Mucosa of gallbladder (tissue), 1 donor: ENCODE results near the gene FAM89B. TPM values are rescaled to one million over a fixed set of nuclear protein-coding genes. Genes with fewer than 3 reads are reported as not detected.
"Not testable (repeated sequence)": the region's sequence is repeated elsewhere in the genome, so short reads cannot be mapped to it uniquely, and the experiment has no call there.

Experiments
- DNase-seq: peaks from one replicate; pipeline ENCODE4 v3.0.0-alpha.2; 2020; ENCODE audit warnings: low spot score
- total RNA-seq: library from RNA; stranded (reverse); gene quantifications from one replicate; pipeline ENCODE4 v1.2.1, GENCODE V29; 2021
- donor health status: DM: no; HTN: no; CAD: no.

FAM89B gene
- total RNA-seq = 68.2 TPM

DNA sequence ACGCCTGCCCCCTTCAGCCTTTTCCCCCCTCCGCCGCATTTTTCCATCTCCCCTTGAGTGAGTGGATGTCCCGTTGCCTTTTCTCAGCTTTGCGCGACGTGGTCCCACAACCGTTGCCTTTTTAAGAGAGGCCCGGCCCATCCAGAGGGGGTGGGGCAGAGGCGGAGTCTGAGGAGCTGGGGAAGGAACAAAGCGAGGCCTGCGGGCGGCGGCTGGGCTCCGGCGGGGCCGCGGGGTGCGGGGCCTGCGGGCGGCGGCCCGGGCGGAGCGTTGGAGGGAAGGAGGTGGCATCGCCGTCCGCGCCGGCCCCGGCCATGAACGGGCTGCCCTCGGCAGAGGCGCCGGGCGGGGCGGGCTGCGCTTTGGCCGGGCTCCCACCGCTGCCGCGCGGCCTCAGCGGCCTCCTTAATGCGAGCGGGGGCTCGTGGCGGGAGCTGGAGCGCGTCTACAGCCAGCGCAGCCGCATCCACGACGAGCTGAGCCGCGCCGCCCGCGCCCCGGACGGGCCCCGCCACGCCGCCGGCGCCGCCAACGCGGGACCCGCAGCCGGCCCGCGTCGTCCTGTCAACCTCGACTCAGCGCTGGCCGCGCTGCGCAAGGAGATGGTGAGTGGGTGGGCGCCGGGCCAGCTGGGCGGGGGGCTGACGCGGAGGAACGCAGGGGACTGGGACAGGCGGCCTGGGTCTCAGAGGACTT, at the start of gene FAM89B:
FAM89B (plus strand) TSS at position 183 of the 696 bp plus-strand sequence; CDS start at position 315, 132 bp downstream.
- peak; percentile 91 for DNase-seq

DNA sequence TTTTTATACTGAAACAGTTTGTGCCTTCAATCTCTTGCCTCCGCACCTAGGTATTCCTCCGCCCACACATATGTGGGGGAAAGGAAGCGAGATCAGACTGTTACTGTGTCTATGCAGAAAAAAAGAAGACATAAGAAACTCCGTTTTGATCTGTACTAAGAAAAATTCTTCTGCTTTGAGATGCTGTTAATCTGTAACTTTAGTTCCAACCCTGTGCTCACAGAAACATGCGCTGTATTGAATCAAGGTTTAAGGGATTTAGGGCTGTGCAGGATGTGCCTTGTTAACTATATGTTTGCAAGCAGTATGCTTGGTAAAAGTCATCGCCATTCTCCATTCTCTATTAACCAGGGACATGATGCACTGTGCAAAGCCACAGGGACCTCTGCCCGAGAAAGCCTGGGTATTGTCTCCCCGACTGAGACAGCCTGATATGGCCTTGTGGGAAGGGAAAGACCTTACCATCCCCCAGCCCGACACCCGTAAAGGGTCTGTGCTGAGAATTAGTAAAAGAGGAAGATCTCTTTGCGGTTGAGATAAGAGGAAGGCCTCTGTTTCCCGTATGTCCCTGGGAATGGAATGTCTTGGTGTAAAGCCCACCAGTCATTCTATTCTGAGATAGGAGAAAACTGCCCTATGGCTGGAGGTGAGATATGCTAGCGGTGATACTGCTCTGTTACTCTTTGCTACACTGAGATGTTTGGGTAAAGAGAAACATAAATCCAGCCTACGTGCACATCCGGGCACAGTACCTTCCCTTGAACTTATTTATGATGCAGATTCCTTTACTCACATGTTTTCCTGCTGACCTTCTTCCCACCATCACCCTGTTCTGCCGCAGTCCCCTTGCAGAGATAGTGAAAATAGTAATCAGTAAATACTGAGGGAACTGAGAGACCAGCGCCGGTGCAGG, 49.4 kb upstream of the FAM89B start:
- not testable (repeated sequence) for DNase-seq

DNA sequence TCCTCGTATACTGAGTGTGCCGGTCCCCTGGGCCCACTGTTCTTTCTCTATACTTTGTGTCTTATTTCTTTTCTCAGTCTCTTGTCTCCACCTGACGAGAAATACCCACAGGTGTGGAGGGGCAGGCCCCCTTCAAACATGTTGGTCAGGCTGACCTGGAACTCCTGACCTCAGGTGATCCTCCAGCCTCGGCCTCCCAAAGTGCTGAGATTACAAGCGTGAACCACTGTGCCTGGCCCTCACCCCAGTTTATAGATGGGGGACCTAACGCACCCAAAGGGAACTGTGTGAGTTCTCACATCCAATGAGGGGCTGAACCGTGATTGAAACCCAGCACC, 48.7 kb upstream of the FAM89B start:
- DNase-seq = not testable (repeated sequence)

DNA sequence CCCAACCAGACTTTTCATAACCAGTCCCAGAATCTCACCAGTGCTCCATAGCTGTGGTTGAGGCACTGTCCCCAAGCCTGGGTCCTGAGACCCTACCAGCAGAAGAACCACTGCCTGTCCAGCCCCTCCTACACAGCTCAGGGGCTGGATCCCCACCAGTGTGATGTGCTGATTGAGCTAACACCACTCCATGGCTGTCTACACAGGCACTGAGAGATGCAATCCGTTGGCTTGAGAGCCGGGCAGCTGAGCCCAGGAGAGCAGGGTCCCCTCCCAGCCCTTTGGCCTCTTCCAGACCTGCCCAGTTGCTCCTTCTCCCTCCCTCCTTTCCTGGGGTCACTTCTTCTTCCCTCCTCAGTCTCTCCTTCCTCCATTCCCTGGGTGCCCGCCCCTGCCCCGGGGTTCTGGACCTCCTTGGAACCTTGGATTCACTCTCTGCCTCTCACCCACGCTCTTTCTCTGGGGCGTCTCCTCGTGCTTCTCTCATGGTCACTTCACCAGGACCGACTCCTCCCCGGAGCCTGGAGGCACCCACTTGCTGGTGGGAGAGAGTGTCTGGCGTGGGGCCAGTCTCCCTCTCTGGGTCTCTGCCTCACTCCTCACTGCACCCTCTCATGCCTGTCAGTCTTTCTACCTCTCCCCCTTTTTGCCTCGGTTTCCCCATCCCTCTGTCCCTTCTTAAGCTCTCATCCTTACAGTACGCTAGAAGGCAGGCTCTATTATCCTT, 48.2 kb upstream of the FAM89B start:
- DNase-seq = no peak

DNA sequence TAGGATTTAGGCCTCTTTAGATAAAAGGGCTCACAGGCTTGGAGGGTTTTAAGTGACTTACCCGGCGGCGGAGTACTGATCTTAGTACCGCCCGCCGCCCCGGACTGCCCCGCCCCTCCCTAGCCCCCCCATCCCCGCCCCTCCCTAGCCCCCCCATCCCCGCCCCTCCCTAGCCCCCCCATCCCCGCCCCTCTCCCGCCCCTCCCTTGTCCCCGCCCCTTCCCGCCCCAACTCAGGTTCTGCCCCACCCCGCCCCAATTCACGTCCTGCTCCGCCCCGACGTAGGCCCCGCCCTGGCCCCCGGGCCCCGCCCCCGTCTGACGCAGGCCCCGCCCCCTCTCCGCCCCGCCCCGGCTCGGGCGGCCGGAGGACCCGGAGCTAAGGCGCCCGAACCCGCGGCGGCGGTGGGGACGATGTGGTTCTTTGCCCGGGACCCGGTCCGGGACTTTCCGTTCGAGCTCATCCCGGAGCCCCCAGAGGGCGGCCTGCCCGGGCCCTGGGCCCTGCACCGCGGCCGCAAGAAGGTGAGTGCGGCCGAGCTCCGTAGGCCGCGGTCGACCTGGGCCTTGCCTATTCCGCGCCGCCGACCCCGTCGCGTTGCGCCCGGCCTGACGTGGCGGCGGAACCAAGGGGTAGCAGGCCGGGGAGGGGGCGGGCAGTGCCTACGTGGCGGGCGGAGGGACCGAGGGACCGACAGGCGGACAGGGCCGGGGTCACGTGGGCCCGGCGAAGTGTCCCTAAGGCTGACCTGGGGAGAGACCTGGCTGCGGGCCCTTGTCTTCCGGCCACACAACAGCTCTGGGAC, 47.4 kb upstream of the FAM89B start, which contains the start of gene SCYL1:
SCYL1 (plus strand) TSS at position 343 of the 805 bp plus-strand sequence; CDS start at position 414, 71 bp downstream.
- peak; percentile 83 for DNase-seq

DNA sequence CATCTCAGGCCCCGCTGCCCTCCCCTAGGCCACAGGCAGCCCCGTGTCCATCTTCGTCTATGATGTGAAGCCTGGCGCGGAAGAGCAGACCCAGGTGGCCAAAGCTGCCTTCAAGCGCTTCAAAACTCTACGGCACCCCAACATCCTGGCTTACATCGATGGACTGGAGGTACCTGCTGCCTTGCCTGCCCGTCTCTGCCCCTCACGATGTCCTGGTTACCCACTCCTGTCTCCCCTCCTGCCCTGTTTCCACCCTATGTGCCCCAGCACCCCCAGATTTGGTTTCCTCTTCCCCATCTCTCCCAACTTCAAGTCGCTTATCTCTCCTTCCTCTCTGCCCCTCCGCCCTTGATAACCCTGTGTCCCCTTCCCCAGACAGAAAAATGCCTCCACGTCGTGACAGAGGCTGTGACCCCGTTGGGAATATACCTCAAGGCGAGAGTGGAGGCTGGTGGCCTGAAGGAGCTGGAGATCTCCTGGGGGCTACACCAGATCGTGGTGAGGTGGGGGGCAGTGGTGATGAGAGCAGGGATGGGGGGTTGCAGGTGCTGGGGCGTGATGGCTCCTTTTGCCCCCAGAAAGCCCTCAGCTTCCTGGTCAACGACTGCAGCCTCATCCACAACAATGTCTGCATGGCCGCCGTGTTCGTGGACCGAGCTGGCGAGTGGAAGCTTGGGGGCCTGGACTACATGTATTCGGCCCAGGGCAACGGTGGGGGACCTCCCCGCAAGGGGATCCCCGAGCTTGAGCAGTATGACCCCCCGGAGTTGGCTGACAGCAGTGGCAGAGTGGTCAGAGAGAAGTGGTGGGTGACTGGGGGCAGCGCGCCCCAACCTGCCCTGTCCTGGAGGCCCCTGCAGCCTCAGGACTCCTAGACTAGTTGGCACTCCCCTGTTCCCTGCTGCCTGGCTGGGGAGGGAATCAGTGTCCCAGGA, 46.5 kb upstream of the FAM89B start:
- DNase-seq = no peak

DNA sequence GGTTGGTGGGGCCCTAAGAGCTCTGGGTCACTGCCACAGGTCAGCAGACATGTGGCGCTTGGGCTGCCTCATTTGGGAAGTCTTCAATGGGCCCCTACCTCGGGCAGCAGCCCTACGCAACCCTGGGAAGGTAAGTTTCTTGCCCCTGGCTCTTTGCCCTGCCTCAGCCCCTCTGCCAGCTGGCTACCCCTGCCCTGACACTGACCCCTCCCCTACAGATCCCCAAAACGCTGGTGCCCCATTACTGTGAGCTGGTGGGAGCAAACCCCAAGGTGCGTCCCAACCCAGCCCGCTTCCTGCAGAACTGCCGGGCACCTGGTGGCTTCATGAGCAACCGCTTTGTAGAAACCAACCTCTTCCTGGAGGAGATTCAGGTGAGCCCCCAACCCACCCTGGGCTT, 45.6 kb upstream of the FAM89B start:
- DNase-seq = no peak

DNA sequence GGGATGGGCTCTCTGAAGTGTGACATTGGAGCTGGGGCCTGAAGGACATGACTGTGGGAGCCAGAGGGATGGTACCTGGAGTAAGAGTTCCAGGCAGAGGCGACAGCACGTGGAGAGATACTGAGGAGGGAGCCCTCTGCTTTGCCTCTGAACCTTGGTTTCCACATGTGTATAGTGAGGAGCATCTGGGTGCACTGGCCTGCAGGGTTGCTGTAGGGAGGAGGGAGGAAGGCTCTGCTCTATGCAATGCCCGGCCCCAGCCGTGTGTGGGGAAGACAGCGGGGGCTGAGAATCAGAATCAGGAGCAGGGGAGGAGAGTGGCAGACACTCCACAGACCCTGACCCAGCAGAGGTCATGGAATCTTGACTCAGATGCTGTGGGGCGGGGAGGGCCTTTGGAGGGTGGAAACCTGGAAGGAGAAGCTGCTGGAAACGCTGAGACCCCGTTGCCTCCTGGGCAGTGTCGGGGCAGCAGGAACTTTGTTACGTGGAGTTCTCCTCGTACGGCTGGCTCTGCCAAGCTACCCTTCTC, 43.5 kb upstream of the FAM89B start:
- DNase-seq = no peak

DNA sequence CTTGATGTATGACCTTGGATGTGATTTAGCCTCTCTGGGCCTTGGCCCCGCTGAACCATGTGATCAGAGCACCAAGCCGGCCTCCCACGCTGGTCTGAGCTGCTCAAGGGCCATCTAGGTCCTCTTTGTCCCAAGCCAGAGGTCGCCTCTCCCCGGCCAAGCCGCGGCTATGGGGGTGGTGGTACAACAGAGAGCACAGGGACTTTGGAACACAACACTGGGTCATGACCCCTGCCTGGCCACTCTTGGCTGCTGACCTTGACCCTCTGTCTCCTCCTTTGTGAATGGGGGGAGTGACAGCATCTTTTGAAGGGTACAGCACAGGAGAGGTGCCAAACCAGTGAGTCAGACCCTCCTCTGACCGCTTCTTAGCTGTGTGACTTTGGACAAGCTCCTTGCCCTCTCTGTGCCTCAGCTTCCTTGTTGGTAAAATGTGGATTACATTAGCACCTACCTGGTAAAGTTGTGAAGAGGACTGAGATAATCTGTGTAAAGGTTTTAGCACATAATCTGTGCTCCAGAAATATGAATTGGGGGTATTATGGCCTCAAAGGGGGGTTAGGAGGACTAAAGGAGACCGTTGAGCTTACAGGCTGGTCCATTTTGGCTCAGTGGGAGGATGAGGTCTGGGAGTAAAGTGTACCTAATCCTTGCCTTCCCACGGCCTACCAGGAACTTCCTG, 42.7 kb upstream of the FAM89B start:
- DNase-seq = no peak

DNA sequence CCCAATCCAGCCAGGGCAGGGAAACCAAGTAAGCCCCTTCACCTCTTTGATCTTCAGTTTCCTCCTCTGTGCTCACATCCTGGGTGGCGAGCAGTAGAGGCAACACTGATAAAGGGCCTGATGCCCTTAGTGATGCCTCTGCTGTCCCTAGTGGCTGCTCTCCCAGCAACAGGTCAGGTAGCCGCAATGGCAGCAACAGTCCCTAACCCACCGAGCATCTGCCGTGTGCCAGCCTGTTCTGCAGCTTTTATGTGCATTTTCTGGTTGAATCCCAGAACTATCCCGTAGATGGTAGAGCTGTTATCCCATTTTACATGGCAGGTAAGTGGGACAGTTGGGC, 42.2 kb upstream of the FAM89B start:
- no peak for DNase-seq

DNA sequence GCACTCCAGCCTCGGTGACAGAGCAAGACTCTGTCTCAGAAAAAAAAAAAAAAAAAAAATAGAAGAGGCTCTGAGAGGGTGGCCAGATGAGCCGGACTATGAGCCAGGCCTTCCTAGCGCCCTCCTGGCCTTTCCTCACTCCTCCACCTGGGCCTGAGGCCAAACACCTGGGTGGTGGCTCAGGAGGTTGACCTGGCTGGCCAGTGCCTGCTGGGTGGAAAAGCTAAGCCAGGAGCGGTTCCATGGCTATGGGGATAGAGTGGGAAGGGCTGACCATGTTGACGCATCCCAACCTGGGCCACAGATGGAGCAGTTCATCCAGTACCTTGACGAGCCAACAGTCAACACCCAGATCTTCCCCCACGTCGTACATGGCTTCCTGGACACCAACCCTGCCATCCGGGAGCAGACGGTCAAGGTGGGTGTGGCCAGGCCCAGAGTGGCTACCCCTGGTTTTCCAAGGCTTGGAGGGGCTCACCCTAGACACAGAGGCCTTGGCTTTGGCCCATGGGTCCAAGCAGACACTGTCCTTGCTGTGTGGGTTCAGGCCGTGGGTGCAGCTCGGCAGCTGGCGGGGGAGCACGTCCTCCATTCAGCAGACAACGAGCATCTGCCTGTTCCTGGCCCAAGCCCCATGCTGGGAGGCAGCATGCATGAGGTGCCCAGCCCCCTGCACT, 39.8 kb upstream of the FAM89B start:
- DNase-seq = no peak

DNA sequence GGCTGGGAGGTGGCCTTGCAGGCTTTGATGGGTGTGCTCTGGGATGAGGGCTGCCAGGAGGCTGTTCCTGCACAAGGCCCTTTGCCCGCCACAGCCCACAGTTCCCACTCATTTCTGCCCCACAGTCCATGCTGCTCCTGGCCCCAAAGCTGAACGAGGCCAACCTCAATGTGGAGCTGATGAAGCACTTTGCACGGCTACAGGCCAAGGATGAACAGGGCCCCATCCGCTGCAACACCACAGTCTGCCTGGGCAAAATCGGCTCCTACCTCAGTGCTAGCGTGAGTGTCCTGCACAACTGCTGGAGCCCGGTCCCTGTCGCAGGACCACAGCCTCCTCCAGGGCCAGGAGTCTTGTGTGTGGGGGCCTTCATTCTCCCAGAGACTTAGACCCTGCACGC, 37.2 kb upstream of the FAM89B start:
- DNase-seq = no peak

DNA sequence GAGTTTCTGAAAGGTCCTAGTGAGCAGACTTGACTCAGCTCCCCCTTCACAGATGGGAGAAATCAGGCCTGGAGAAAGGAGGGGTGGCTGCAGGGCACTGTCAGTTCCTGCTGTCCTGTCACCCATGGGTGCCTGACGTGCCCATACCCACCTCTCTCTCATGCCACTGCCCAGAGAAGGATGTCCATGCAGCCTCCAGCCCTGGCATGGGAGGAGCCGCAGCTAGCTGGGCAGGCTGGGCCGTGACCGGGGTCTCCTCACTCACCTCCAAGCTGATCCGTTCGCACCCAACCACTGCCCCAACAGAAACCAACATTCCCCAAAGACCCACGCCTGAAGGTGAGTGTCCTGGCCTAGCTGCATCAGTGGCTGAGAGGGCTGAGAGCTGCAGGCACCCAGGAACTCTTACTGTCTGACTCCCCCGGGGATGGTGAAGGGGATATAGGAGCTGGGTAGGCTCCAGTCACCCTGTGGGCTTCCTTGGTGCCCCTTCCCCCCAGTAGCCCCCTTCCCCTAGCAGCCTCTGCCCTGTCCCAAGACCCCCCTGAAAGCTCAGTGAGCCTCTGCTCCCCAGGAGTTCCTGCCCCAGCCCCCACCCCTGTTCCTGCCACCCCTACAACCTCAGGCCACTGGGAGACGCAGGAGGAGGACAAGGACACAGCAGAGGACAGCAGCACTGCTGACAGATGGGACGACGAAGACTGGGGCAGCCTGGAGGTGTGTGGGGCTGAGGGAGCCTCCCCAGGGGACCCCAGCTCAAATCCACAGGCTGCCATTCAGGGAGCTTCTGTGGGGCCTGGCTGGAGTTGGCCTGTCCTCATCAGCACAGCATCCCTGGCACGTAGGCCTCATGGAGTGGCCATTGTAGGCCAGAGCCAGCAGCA, 35.7 kb upstream of the FAM89B start:
- no peak for DNase-seq

DNA sequence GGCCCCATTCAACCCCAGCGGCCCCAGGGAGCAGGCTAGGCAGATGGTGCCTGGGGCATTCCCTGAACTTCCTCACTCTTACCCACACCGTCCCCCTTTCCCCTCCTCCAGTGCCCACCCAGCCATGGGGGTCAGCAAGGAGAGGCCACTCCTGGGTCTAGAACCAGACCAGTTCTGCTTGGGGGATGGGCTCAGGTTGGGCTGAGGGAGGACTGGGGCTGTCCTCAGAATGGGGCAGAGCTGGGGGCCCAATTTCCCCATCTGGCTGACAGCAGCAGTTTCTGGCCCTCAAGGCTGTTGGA, 35.1 kb upstream of the FAM89B start:
- no peak for DNase-seq

DNA sequence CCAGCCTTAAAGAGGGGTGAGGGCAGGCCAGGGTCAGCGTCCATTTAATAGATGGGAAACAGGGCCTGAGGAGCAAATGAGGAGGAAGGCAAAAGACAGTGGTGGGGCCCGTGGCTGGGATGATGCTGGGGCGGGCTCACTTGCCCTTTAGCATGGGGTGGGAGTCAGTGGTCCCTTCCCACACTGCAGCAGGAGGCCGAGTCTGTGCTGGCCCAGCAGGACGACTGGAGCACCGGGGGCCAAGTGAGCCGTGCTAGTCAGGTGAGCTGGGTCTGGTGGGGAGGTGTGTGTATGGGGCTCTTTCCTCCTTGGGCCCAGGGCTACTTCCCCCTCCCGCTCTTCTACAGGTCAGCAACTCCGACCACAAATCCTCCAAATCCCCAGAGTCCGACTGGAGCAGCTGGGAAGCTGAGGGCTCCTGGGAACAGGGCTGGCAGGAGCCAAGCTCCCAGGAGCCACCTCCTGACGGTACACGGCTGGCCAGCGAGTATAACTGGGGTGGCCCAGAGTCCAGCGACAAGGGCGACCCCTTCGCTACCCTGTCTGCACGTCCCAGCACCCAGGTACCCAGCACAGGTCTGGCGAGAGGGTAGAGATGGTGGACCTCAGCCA, 34.6 kb upstream of the FAM89B start:
- no peak for DNase-seq

DNA sequence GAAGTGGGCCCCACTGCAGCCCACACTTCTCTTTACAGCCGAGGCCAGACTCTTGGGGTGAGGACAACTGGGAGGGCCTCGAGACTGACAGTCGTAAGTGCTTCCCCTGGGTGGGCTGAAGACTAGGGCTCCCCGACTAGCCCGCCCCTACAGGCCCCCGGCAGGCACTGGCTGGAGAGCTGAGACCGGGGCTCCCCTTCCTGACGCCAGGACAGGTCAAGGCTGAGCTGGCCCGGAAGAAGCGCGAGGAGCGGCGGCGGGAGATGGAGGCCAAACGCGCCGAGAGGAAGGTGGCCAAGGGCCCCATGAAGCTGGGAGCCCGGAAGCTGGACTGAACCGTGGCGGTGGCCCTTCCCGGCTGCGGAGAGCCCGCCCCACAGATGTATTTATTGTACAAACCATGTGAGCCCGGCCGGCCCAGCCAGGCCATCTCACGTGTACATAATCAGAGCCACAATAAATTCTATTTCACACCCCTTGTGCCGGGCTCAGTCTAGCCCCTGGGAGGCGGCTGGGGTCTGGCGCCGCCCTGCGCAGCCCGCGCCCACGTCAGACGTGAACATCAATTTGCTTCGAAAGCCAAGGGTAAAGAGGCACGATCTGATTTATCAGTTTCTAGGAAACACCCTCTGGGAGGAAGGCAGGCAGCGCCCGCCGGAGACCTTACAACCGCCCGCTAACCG, 34.0 kb upstream of the FAM89B start:
- DNase-seq = no peak
